ENCODE measurements around the gene RAB23. TPM values are rescaled to one million over a fixed set of nuclear protein-coding genes. Genes with fewer than 3 reads are reported as not detected.

RAB23 gene
- total and polyA plus RNA-seq, 2 donors (not counting 3 experiments of a cell fraction or from before 2014, with no cell fraction given): 3.4 to 9.4 TPM

- ChIA-PET POLR2A (no interaction called here), CTCF (interaction anchor here (0.8 to 3.3 kb wide), 18 partner anchors 9 to 319 kb away, joined by 3 to 16 read pairs (median 4); partner anchors contain the start of genes BAG2 and PRIM2)
- Histone ChIP-seq H3K27me3 (ENCODE audit: control insufficient read depth in 2 of 2, insufficient read depth in 2 of 2, low read length in 2 of 2) (no peaks in the 10 kb centered on the region), H3K4me1 (ENCODE audit: control insufficient read depth, extremely low read depth, insufficient read depth, low read length) (peaks cover 11% of the 10 kb centered on the region), H4K20me1 (replicated peaks; ENCODE audit: control insufficient read depth, extremely low read depth, insufficient read depth, low read length) (no peaks in the 10 kb centered on the region), H3K27ac (ENCODE audit: insufficient read depth, low read depth, low read length) (peak overlapping the region; percentile 33), H3K36me3 (ENCODE audit: control insufficient read depth in 2 of 2, extremely low read depth in 1 of 2, insufficient read depth in 2 of 2, low read length in 2 of 2) (no peaks in the 10 kb centered on the region), H3K4me2 (ENCODE audit: insufficient read depth, low read length) (peak overlapping the region; percentile 94), H3K79me2 (ENCODE audit: control insufficient read depth, insufficient read depth, low read length) (peaks cover 29% of the 10 kb centered on the region), H3K4me3 (replicated peaks in 1 of 3; ENCODE audit: insufficient read depth in 1 of 3, low read depth in 1 of 3, low read length in 3 of 3) (peak overlapping the region; percentile 75 to 96 (median 90)), H2AFZ (ENCODE audit: low read depth, low read length) (peak overlapping the region; percentile 90), H3K9me3 (replicated peaks; ENCODE audit: control insufficient read depth, insufficient read depth, low read length) (no peaks in the 10 kb centered on the region), H3K9me1 (replicated peaks; ENCODE audit: control insufficient read depth, extremely low read depth, insufficient read depth, low read length) (no peaks in the 10 kb centered on the region), H3K9ac (replicated peaks; ENCODE audit: extremely low read depth, insufficient read depth, low read length) (peak overlapping the region; percentile 74)
- DNase-seq (ENCODE audit: low read depth, low spot score) (peak; percentile 76), FAIRE-seq (peak; percentile 70)
- TF ChIP-seq JUN (IDR thresholded peaks at IDR 0.05; ENCODE audit: borderline replicate concordance, insufficient read depth, insufficient read length, low read depth) (no peak), FOS (IDR thresholded peaks at IDR 0.05; ENCODE audit: borderline replicate concordance, insufficient read depth, low read length) (no peak), CTCF (IDR thresholded peaks at IDR 0.05; ENCODE audit: extremely low read depth in 1 of 2, insufficient read depth in 1 of 2, low read depth in 1 of 2, low read length in 2 of 2) (peak; percentile 4 to 47)
- intact Hi-C loops (cut with micrococcal nuclease) (loop anchor here (1.0 kb wide), 2 partner anchors 49 to 175 kb away; partner anchors contain the start of genes BAG2 and KIAA1586), dilution Hi-C loops (cut with MboI; ENCODE audit: extremely low pct_ligation_motif_present, low sequenced_read_pairs) (no loop called here)
- BruUV-seq (replicated peaks): TSS peak; percentile 31
These were observed 744 bp downstream of the RAB23 start for GRCh38 chr6:57221191-57221935.
